ENCODE measurements around the gene SLCO4A1.

DNA sequence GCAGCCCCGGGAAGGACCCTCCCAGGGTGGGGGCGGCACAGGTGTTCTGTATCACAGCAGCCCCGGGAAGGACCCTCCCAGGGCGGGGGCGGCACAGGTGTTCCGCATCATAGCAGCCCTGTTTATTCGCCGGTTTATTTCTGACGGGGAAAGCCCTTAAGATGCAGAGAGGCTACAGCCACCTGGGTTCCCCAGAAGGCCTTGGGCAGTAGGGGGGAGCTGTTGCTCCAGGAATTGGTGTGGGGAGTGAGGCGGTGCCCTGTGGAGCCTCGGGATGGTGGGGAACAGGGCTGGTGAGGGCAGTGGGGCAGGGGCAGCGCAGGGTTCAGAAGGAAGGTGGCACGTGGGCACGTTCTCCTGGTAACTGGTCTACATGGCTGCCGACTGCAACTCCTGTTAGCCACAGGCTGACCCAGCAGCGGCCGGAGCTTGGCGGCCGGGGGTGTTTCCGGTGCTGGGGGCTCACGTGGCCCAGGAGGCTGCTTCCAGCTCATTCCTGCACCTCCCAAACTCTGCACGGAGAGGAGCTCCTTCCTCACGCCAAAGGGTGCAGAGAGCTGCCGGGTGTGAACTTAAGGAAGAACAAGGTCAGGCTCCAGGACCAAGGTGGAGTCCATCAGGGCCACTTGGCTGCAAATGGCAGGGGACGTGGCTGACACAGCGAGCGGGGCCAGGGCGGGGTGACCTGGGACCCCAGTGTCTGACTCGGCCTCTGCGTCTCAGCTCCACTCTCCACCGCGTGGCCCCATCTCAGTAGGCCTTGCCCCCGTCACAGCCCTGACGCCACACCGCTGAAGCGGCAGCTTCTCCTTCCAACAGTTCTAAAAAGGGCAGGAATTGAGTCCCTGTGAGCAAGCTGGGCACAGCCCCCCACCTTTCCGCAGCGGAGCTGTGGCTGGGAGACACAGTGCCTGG is 13.2 kb downstream of the SLCO4A1 start:
- TF ChIP-seq POLR2A (IDR thresholded peaks at IDR 0.05; ENCODE audit: low read depth, low read length): no peak
- TF ChIP-seq, protein P1, sequence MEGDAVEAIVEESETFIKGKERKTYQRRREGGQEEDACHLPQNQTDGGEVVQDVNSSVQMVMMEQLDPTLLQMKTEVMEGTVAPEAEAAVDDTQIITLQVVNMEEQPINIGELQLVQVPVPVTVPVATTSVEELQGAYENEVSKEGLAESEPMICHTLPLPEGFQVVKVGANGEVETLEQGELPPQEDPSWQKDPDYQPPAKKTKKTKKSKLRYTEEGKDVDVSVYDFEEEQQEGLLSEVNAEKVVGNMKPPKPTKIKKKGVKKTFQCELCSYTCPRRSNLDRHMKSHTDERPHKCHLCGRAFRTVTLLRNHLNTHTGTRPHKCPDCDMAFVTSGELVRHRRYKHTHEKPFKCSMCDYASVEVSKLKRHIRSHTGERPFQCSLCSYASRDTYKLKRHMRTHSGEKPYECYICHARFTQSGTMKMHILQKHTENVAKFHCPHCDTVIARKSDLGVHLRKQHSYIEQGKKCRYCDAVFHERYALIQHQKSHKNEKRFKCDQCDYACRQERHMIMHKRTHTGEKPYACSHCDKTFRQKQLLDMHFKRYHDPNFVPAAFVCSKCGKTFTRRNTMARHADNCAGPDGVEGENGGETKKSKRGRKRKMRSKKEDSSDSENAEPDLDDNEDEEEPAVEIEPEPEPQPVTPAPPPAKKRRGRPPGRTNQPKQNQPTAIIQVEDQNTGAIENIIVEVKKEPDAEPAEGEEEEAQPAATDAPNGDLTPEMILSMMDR (IDR thresholded peaks at IDR 0.05; ENCODE audit: extremely low read depth in 1 of 2, insufficient read depth in 1 of 2, low read depth in 1 of 2, low read length in 2 of 2): no peak
- TF ChIP-seq GATA2 (IDR thresholded peaks at IDR 0.05; ENCODE audit: insufficient read depth, insufficient read length, low read depth, low read length): no peak
- no peak for TF ChIP-seq EZH2 (IDR thresholded peaks at IDR 0.05; ENCODE audit: borderline replicate concordance, low read depth, low read length, severe bottlenecking)
- TF ChIP-seq POLR2AphosphoS5 (IDR thresholded peaks at IDR 0.05; ENCODE audit: insufficient read depth, low read depth, low read length): no peak
- TF ChIP-seq, protein P2, sequence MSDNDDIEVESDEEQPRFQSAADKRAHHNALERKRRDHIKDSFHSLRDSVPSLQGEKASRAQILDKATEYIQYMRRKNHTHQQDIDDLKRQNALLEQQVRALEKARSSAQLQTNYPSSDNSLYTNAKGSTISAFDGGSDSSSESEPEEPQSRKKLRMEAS (IDR thresholded peaks at IDR 0.05; ENCODE audit: insufficient read depth, insufficient read length): no peak
- no peak for TF ChIP-seq MYC (IDR thresholded peaks at IDR 0.05; ENCODE audit: low read depth, low read length)
